ENCODE results near the gene ZNF763. TPM values are rescaled to one million over a fixed set of nuclear protein-coding genes. Genes with fewer than 3 reads are reported as not detected.
A peak's percentile ranks its signal among the peaks of the same experiment; 100 is the strongest.
"Not testable (repeated sequence)": the region's sequence is repeated elsewhere in the genome, so short reads cannot be mapped to it uniquely, and the experiment has no call there.

The ZNF763 gene
- total and polyA plus RNA-seq, 2 donors, result 3.3 to 6.1 TPM

DNA sequence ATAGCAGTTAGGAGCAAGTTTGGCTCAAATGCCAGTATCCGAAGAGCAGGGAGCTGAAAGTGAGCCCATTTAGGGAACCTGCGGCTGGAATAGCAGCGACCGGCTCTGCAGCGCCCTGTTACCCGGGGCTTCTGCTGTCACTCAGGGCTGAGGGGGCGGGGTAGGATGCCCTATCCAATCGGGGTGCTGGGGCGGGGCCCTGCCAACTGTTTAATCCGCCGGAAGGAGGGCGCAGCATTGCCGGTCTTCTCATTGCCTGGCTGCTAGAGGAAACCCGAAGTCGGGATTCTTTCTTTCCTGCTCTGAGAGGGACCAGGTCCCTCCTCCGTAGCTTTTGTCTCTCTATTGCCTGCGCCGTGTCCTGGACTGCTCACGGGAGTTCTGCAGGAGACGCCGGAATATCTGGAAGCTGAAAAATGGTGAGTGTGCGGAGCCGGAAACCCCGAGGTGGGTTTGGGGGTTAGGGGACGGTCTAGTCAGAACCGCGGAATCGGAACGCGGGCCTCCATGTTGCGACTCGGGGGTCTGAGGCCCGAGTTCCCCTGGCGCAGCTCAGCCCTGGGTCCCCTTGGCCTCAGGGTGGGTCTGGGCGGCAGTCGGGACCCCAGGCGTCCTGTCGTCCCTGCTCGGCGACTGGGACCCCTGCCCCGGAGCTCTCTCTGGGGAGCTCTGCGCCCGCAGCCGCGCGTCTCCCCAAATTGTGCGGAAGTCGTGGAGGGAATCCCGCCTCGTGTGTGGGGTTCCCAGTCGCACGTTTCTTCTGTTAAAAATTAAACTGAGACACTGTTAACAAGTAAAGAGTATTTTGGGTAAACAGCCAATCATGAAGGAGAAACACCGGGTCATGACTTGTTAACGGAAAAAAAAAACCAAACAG, 22.8 kb downstream of the ZNF763 start:
- WGBS, result under 1% methylated on average over 54 of the region's 54 CpGs
- peak; percentile 81 for DNase-seq (ENCODE audit: extremely low spot score)
- Histone ChIP-seq H3K4me3 (ENCODE audit: low read depth, low read length) (peak overlapping the region; percentile 79), H3K4me1 (ENCODE audit: insufficient read depth) (no peaks in the 10 kb centered on the region), H3K36me3 (ENCODE audit: insufficient read depth) (no peaks in the 10 kb centered on the region), H3K27ac (ENCODE audit: low read depth) (no peak overlapping the region)

DNA sequence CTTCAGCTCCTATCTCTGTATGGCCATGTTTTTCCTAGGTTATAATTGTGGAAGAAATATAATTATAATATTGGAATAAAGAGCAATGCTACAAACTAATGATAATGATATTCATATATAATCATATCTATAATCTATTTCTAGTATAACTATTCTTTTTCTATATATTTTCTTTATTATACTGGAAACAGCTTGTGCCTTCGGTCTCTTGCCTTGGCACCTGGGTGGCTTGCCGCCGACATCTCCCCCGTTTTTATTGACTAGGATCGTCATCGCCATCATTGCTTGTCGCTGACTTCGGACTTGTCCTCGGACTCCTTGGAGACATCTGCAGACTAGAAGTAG, 24.2 kb downstream of the ZNF763 start:
- no peak for DNase-seq (ENCODE audit: extremely low spot score)
- Histone ChIP-seq H3K36me3 (ENCODE audit: insufficient read depth) (no peaks in the 10 kb centered on the region), H3K27ac (ENCODE audit: low read depth) (no peak overlapping the region), H3K4me3 (ENCODE audit: low read depth, low read length) (no peak overlapping the region), H3K4me1 (ENCODE audit: insufficient read depth) (no peaks in the 10 kb centered on the region)
- WGBS, result 69% methylated on average over 9 of the region's 9 CpGs

DNA sequence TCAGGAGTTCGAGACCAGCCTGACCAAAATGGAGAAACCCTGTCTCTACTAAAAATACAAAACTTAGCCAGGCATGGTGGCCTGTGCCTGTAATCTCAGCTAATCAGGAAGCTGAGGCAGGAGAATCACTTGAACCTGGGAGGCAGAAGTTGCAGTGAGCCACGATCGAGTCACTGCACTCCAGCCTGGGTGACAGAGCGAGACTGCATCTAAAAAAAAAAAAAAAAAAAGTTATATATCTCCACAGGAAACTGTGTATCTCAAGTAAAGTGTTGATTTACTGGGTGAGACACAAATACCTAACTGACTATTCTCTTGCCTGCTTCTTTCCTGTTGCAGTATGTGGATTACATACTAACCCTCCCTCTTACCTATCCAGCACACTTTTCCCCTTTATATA, 27.1 kb downstream of the ZNF763 start:
- not testable (repeated sequence) for H3K36me3 ChIP-seq (ENCODE audit: insufficient read depth); H3K4me1 ChIP-seq (ENCODE audit: insufficient read depth); H3K4me3 ChIP-seq (ENCODE audit: low read depth, low read length); DNase-seq (ENCODE audit: extremely low spot score); H3K27ac ChIP-seq (ENCODE audit: low read depth)
- 80% methylated on average over 4 of the region's 4 CpGs for WGBS

DNA sequence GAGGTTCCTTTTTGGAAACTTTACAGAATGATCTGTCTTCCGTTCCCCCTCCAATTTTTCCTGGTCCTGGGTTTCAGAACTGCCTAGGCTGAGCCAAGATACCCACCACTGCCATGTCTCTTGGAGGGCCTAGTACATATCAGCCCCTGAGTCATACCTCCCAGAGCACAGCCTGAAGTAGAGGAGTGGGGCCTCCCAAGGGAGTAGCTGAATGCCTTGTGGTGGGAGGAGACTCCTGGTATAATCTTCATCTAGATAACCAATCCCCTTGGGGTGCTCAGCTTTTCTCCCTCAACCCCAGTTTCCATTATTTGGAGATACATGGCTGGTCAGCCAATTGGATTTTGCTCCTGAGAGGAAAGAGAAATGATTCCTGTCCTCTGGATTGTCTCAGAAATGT, 30.3 kb downstream of the ZNF763 start:
- peaks cover 1% of the 10 kb centered on the region for H3K4me1 ChIP-seq (ENCODE audit: insufficient read depth)
- DNase-seq (ENCODE audit: extremely low spot score), result no peak
- H3K4me3 ChIP-seq (ENCODE audit: low read depth, low read length), result no peak overlapping the region
- no peak overlapping the region for H3K27ac ChIP-seq (ENCODE audit: low read depth)
- H3K36me3 ChIP-seq (ENCODE audit: insufficient read depth), result no peaks in the 10 kb centered on the region
- 80% methylated on average over 1 of the region's 1 CpG for WGBS

DNA sequence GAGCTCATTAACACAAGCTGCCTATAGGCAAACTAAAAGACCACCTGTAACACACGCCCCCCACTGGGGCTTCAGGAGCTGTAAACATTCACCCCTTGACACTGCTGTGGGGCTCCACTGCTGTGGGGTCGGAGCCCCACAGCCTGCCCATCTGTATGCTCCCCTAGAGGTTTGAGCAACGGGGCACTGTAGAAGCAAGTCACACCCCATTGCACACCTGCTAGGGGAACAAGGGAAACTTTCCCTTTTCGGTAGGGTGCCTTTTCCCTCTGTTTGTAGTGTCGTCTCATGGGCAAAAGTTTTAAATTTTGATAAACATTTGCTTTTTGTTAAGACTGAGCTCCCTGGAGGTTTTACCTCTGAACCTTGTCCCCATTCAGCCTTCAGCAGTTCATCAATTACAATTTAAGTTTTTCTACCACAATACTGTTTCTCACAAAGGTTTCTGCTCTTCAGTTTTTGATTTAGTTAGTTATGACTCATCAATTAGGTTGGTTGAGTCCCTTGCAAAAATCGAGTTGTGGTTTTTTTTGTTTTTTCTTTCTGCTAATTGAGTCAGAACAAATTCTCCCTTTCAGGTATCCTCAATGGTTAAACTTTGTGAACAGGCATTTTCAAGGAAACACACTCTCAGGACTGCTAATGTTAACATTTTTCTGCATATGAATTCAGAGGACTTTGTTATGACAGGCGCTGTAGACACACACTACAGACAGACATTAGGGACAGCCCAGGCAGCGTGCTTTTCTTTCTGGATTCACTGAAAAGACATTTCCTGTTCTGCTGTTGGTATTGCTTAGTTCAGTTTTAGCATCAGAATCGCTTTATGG, 35.5 kb downstream of the ZNF763 start:
- Histone ChIP-seq H3K4me3 (ENCODE audit: low read depth, low read length) (no peak overlapping the region), H3K36me3 (ENCODE audit: insufficient read depth) (no peaks in the 10 kb centered on the region), H3K4me1 (ENCODE audit: insufficient read depth) (peaks cover 1% of the 10 kb centered on the region), H3K27ac (ENCODE audit: low read depth) (no peak overlapping the region)
- 86% methylated on average over 9 of the region's 9 CpGs for WGBS
- DNase-seq (ENCODE audit: extremely low spot score), result no peak

DNA sequence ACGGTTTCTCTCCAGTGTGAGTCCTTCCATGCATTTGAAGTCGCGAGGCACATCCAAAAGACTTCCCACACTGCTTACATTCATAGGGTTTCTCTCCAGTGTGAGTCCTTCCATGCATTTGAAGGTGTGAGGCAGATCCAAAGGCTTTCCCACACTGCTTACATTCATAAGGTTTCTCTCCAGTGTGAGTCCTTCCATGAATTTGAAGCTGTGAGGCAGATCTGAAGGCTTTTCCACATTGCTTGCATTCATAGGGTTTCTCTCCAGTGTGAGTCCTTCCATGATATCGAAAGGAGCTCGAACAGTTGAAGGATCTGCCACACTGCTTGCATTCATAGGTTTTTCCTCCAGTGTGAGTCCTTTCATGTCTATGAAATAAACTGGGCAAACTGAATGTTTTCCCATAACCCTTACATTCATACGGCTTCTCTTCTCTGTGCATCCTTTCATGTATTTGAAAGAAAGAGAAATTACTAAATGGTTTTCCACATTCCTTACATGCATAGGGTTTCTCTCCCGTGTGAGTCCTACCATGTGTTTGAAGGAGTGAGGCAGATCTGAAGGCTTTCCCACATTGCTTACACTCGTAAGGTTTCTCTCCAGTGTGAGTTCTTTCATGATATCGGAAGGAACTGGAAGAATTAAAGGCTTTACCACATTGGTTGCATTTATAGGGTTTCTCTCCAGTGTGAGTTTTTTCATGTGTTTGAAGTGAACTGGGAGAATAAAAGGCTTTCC, 50.3 kb downstream of the ZNF763 start:
- 97% methylated on average over 9 of the region's 9 CpGs for WGBS
- Histone ChIP-seq H3K4me1 (ENCODE audit: insufficient read depth) (no peaks in the 10 kb centered on the region), H3K36me3 (ENCODE audit: insufficient read depth) (peaks cover 23% of the 10 kb centered on the region), H3K4me3 (ENCODE audit: low read depth, low read length) (no peak overlapping the region), H3K27ac (ENCODE audit: low read depth) (no peak overlapping the region)
- no peak for DNase-seq (ENCODE audit: extremely low spot score)

DNA sequence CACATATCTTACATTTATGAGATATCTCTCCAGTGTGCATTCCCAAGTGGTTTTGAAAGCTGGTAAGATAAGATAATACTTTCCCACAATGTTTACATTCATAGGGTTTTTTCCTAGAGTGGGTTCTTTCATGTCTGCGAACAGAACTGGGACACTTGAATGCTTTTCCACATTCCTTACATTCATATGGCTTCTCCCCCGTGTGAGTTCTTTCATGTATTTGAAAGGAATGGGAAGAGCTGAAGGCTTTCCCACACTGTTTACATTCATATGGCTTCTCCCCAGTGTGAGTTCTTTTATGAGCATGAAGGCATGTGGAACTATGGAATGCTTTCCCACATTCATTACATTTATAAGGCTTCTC, 50.9 kb downstream of the ZNF763 start:
- 53% methylated on average over 2 of the region's 2 CpGs for WGBS

More for the DNA sequence above, 50.9 kb downstream of the ZNF763 start:
- Histone ChIP-seq H3K27ac (ENCODE audit: low read depth) (no peak overlapping the region), H3K4me3 (ENCODE audit: low read depth, low read length) (no peak overlapping the region), H3K4me1 (ENCODE audit: insufficient read depth) (no peaks in the 10 kb centered on the region), H3K36me3 (ENCODE audit: insufficient read depth) (peaks cover 23% of the 10 kb centered on the region)
- no peak for DNase-seq (ENCODE audit: extremely low spot score)

Small RNA genes within 50 kb of the gene (small RNA-seq; reads per million reads assigned to genes)
- not detected for gene RNA5SP464
- not detected for gene RNA5SP465

Other genes with a start within 250 kb of the ZNF763 start
- 35.1 TPM for gene ZNF823, start 226.1 kb upstream of the ZNF763 start, total RNA-seq
- 3.5 TPM for gene ZNF823, start 226.1 kb upstream of the ZNF763 start, polyA plus RNA-seq
- gene ZNF441, start 198.0 kb upstream of the ZNF763 start, total RNA-seq, result 37.7 TPM
- gene ZNF441, start 198.0 kb upstream of the ZNF763 start, polyA plus RNA-seq, result 7.4 TPM
- 8.6 TPM for gene ZNF491, start 166.5 kb upstream of the ZNF763 start, total RNA-seq
- 1.6 TPM for gene ZNF491, start 166.5 kb upstream of the ZNF763 start, polyA plus RNA-seq
- gene ZNF440, start 150.8 kb upstream of the ZNF763 start, total RNA-seq, result 40.5 TPM
- gene ZNF440, start 150.8 kb upstream of the ZNF763 start, polyA plus RNA-seq, result 6.6 TPM
- 26.2 TPM for gene ZNF439, start 116.3 kb upstream of the ZNF763 start, total RNA-seq
- gene ZNF439, start 116.3 kb upstream of the ZNF763 start, polyA plus RNA-seq, result 3.6 TPM
- gene ZNF69, start 77.3 kb upstream of the ZNF763 start, total RNA-seq, result 26.5 TPM
- 2.5 TPM for gene ZNF69, start 77.3 kb upstream of the ZNF763 start, polyA plus RNA-seq
- 29.3 TPM for gene ZNF700, start 39.9 kb upstream of the ZNF763 start, total RNA-seq
- gene ZNF700, start 39.9 kb upstream of the ZNF763 start, polyA plus RNA-seq, result 6.0 TPM
- gene ZNF433, start 70.6 kb downstream of the ZNF763 start, total RNA-seq, result 16.0 TPM
- gene ZNF433, start 70.6 kb downstream of the ZNF763 start, polyA plus RNA-seq, result 7.0 TPM
- gene ZNF878, start 87.9 kb downstream of the ZNF763 start, total RNA-seq, result 0.85 TPM
- 0.08 TPM for gene ZNF878, start 87.9 kb downstream of the ZNF763 start, polyA plus RNA-seq
- 24.7 TPM for gene ZNF844, start 99.7 kb downstream of the ZNF763 start, total RNA-seq
- gene ZNF844, start 99.7 kb downstream of the ZNF763 start, polyA plus RNA-seq, result 9.7 TPM
- 9.0 TPM for gene ZNF20, start 175.3 kb downstream of the ZNF763 start, total RNA-seq
- gene ZNF20, start 175.3 kb downstream of the ZNF763 start, polyA plus RNA-seq, result 2.1 TPM
- gene ZNF625, start 191.7 kb downstream of the ZNF763 start, total RNA-seq, result 26.9 TPM
- gene ZNF625, start 191.7 kb downstream of the ZNF763 start, polyA plus RNA-seq, result 1.6 TPM
- 24.7 TPM for gene ZNF136, start 198.1 kb downstream of the ZNF763 start, total RNA-seq
- gene ZNF136, start 198.1 kb downstream of the ZNF763 start, polyA plus RNA-seq, result 7.4 TPM

Data from urinary bladder (tissue), 4 donors.